Measurements from ENCODE around the gene MSX2. TPM values are rescaled to one million over a fixed set of nuclear protein-coding genes. Genes with fewer than 3 reads are reported as not detected.
A peak's percentile ranks its signal among the peaks of the same experiment; 100 is the strongest.

MSX2 gene
- total and polyA plus RNA-seq, 2 of the 4 experiments (the other 2 are of a cell fraction), result 2.2 to 3.7 TPM

DNA sequence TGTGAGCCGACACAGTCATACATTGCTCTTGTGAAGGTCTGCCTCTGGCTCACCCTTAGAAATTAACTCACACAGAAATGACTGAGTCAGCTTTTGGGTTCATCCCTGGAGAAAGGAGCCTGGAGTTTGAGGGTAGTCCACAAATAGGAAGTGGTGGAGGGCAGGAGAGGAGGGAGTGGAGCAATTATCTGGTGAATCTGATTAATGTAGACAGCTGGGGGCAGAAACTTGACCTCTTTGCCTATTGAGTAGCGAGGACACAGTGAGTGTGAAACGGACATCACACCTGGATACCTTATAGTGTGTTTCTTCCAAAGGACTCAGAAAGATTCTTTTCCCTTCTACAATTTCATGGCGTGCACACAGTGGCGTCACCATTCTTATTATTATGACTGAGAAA lies 48.5 kb upstream of the MSX2 start:
- H2BK5ac ChIP-seq (ENCODE audit: low read depth, low read length, poor library complexity, severe bottlenecking), result no peak overlapping the region
- in situ Hi-C loops (cut with MboI; ENCODE audit: low sequenced_read_pairs) (no loop called here), dilution Hi-C loops (cut with HindIII; ENCODE audit: low sequenced_read_pairs, unreplicated experiment) (no loop called here), intact Hi-C loops (cut with micrococcal nuclease) (no loop called here)
- H4K5ac ChIP-seq (ENCODE audit: low read depth, low read length), result no peak overlapping the region
- TF ChIP-seq MXI1 (IDR thresholded peaks at IDR 0.05; ENCODE audit: borderline replicate concordance, low read depth, low read length) (no peak), MAZ (IDR thresholded peaks at IDR 0.05; ENCODE audit: borderline replicate concordance, low read depth, low read length) (no peak), POLR2A (IDR thresholded peaks at IDR 0.05; ENCODE audit: low read depth, low read length) (no peak), CHD1 (IDR thresholded peaks at IDR 0.05; ENCODE audit: low read depth, low read length) (no peak), CEBPB (IDR thresholded peaks at IDR 0.05; ENCODE audit: low read depth, low read length) (no peak), FOS (IDR thresholded peaks at IDR 0.05; ENCODE audit: low read depth, low read length) (no peak), NFE2L2 (IDR thresholded peaks at IDR 0.05; ENCODE audit: low read depth, low read length) (no peak), RFX5 (IDR thresholded peaks at IDR 0.05; ENCODE audit: low read depth, low read length) (no peak), MAFK (IDR thresholded peaks at IDR 0.05; ENCODE audit: low read depth, low read length) (no peak), RCOR1 (IDR thresholded peaks at IDR 0.05; ENCODE audit: insufficient replicate concordance, low read length) (no peak), BHLHE40 (IDR thresholded peaks at IDR 0.05; ENCODE audit: low read depth, low read length) (no peak)
- TF ChIP-seq, protein P1, sequence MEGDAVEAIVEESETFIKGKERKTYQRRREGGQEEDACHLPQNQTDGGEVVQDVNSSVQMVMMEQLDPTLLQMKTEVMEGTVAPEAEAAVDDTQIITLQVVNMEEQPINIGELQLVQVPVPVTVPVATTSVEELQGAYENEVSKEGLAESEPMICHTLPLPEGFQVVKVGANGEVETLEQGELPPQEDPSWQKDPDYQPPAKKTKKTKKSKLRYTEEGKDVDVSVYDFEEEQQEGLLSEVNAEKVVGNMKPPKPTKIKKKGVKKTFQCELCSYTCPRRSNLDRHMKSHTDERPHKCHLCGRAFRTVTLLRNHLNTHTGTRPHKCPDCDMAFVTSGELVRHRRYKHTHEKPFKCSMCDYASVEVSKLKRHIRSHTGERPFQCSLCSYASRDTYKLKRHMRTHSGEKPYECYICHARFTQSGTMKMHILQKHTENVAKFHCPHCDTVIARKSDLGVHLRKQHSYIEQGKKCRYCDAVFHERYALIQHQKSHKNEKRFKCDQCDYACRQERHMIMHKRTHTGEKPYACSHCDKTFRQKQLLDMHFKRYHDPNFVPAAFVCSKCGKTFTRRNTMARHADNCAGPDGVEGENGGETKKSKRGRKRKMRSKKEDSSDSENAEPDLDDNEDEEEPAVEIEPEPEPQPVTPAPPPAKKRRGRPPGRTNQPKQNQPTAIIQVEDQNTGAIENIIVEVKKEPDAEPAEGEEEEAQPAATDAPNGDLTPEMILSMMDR (conservative IDR thresholded peaks at IDR 0.05; ENCODE audit: low read depth, low read length), result no peak
- TF ChIP-seq, protein P2, sequence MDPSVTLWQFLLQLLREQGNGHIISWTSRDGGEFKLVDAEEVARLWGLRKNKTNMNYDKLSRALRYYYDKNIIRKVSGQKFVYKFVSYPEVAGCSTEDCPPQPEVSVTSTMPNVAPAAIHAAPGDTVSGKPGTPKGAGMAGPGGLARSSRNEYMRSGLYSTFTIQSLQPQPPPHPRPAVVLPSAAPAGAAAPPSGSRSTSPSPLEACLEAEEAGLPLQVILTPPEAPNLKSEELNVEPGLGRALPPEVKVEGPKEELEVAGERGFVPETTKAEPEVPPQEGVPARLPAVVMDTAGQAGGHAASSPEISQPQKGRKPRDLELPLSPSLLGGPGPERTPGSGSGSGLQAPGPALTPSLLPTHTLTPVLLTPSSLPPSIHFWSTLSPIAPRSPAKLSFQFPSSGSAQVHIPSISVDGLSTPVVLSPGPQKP (IDR thresholded peaks at IDR 0.05; ENCODE audit: borderline replicate concordance, low read depth, low read length), result no peak
- H2AK5ac ChIP-seq (ENCODE audit: low read depth, low read length), result no peak overlapping the region
- H3K9ac ChIP-seq (ENCODE audit: low read depth, low read length), result no peak overlapping the region
- CTCF ChIA-PET, result no interaction called here
- H3K79me1 ChIP-seq (ENCODE audit: low read depth in 1 of 2, low read length in 2 of 2), result no peaks in the 10 kb centered on the region
- no peaks in the 10 kb centered on the region for H3K36me3 ChIP-seq (ENCODE audit: control insufficient read depth, insufficient read depth, low read length)
- no peak overlapping the region for H3K4ac ChIP-seq (ENCODE audit: low read depth, low read length)
- no peaks in the 10 kb centered on the region for H3K4me1 ChIP-seq (ENCODE audit: control insufficient read depth, insufficient read depth, low read length)
- WGBS, 2 experiments (ENCODE audit: extremely low coverage in 2 of 2, insufficient read length in 1 of 2), result no CpG with 5 or more reads among the region's 5 CpGs
- no peak overlapping the region for H3K18ac ChIP-seq (ENCODE audit: low read depth, low read length)
- H4K8ac ChIP-seq (ENCODE audit: low read depth in 2 of 2, low read length in 2 of 2), result no peak overlapping the region
- H2AFZ ChIP-seq (replicated peaks; ENCODE audit: low read length, poor library complexity), result no peak overlapping the region
- H2BK120ac ChIP-seq (ENCODE audit: low read depth, low read length), result no peak overlapping the region
- no peak overlapping the region for H3K4me2 ChIP-seq (ENCODE audit: low read depth, low read length)
- no peak for DNase-seq
- no peak overlapping the region for H4K91ac ChIP-seq (ENCODE audit: insufficient read depth, low read depth, low read length)
- no peak overlapping the region for H3K14ac ChIP-seq (replicated peaks; ENCODE audit: low read depth, low read length)
- POLR2A ChIA-PET (ENCODE audit: unreplicated experiment), result no interaction called here
- H3K27me3 ChIP-seq (ENCODE audit: control insufficient read depth, insufficient read depth, low read length), result peaks cover 13% of the 10 kb centered on the region
- H2BK20ac ChIP-seq (ENCODE audit: low read depth, low read length), result no peak overlapping the region
- no peak overlapping the region for H3K27ac ChIP-seq (ENCODE audit: insufficient read depth, low read length)
- no peak overlapping the region for H2BK15ac ChIP-seq (ENCODE audit: low read depth, low read length)
- H4K20me1 ChIP-seq (ENCODE audit: insufficient read depth, low read length), result no peaks in the 10 kb centered on the region
- H2AK9ac ChIP-seq (replicated peaks; ENCODE audit: low read depth, low read length, poor library complexity), result peak overlapping the region; percentile 50
- no peaks in the 10 kb centered on the region for H3K9me3 ChIP-seq (ENCODE audit: control insufficient read depth, insufficient read depth, low read length)
- H3K4me3 ChIP-seq (ENCODE audit: insufficient read depth, low read depth, low read length), result no peak overlapping the region
- no peak overlapping the region for H3K56ac ChIP-seq (ENCODE audit: extremely low read depth, insufficient read depth, low read length)
- ATAC-seq (ENCODE audit: low read depth), result no peak; the same call in 1 of the 2 replicates
- no TSS peak for BruUV-seq (replicated peaks)
- no peaks in the 10 kb centered on the region for H3K9me1 ChIP-seq (ENCODE audit: insufficient read depth, low read length)
- no peak overlapping the region for H3K23ac ChIP-seq (ENCODE audit: low read depth, low read length)
